SKM-1 treated with dmso at 0.1 percent for 144 hours (cell line): ENCODE results near the gene BCO1.

Source experiments
- DNase-seq: peaks from one replicate; lab custom pipeline; 2025; ENCODE audit not compliant: unreplicated experiment; lab: John Stamatoyannopoulos, UW

Gene BCO1

GRCh38 chr16:81315271-81316175 lies 77.0 kb downstream of the BCO1 start:
- DNase-seq, result no peak

- no peak for DNase-seq
These were observed 77.6 kb downstream of the BCO1 start for GRCh38 chr16:81316176-81316496.

- no peak for DNase-seq
These were observed 80.2 kb downstream of the BCO1 start for GRCh38 chr16:81318711-81319110.

GRCh38 chr16:81319221-81319912 lies 80.9 kb downstream of the BCO1 start:
- DNase-seq, result no peak

- DNase-seq, result no peak
These were observed 82.5 kb downstream of the BCO1 start for GRCh38 chr16:81321039-81321438.

GRCh38 chr16:81321536-81321935 lies 83.0 kb downstream of the BCO1 start:
- no peak for DNase-seq

GRCh38 chr16:81324808-81325207 lies 86.3 kb downstream of the BCO1 start:
- DNase-seq, result no peak

GRCh38 chr16:81327011-81327410 lies 88.5 kb downstream of the BCO1 start:
- no peak for DNase-seq

GRCh38 chr16:81327447-81328196 lies 89.1 kb downstream of the BCO1 start:
- DNase-seq, result no peak

- no peak for DNase-seq
These were observed 91.5 kb downstream of the BCO1 start for GRCh38 chr16:81329947-81330346.

- DNase-seq, result no peak
These were observed 94.9 kb downstream of the BCO1 start for GRCh38 chr16:81333356-81333755.

- no peak for DNase-seq
These were observed 97.2 kb downstream of the BCO1 start for GRCh38 chr16:81335669-81336068.

- DNase-seq, result no peak
These were observed 98.6 kb downstream of the BCO1 start for GRCh38 chr16:81337097-81337496.
